Chondrocyte (in vitro differentiated cells): ENCODE data around the gene LARP4B. TPM values are rescaled to one million over a fixed set of nuclear protein-coding genes. Genes with fewer than 3 reads are reported as not detected.

Source experiments
- DNase-seq: peaks from one replicate; pipeline ENCODE4 v3.0.0; 2021; ENCODE audit warnings: mixed read lengths, low spot score
- H3K27ac Mint-ChIP-seq: one replicate; pipeline ENCODE4 v1.8.0; 2021; ENCODE audit warnings: mild to moderate bottlenecking, moderate library complexity, mixed read lengths; ENCODE audit not compliant: unreplicated experiment
- H3K27me3 Mint-ChIP-seq: 2 replicates; pipeline ENCODE4 v1.8.0; 2021; ENCODE audit warnings: low read depth, mixed read lengths
- H3K36me3 Mint-ChIP-seq: 2 replicates; pipeline ENCODE4 v1.8.0; 2021; ENCODE audit warnings: low read depth, mixed read lengths
- H3K4me1 Mint-ChIP-seq: 2 replicates; pipeline ENCODE4 v1.8.0; 2021; ENCODE audit warnings: low read depth, mild to moderate bottlenecking, mixed read lengths
- H3K4me3 Mint-ChIP-seq: one replicate; pipeline ENCODE4 v1.8.0; 2021; ENCODE audit warnings: mild to moderate bottlenecking, moderate library complexity, mixed read lengths; ENCODE audit not compliant: unreplicated experiment
- H3K9me3 Mint-ChIP-seq: 2 replicates; pipeline ENCODE4 v1.8.0; 2021; ENCODE audit warnings: low read depth, mixed read lengths
- CTCF ChIP-seq: fragments of 200-600 bp; sonication (generic); IDR thresholded peaks from 2 replicates; pipeline ENCODE4 v1.5.0; 2021; ENCODE audit warnings: antibody characterized with exemption, mild to moderate bottlenecking, moderate library complexity
- long read RNA-seq: library from polyadenylated mRNA; stranded (forward); transcript quantifications from one replicate; pipeline ENCODE4 v2.0.0, GENCODE V29; 2021
- total RNA-seq: library from RNA; stranded (reverse); gene quantifications from 3 replicates; pipeline ENCODE4 v1.2.1, GENCODE V29; 2021

The LARP4B gene
- total RNA-seq = 57.4 to 72.0 TPM (median 67.1 TPM) in 3 replicates
- long read RNA-seq, partial matches to known transcripts = 8 of 17 reads
- long read RNA-seq, other reads (novel, unspliced or antisense) = 9 of 17 reads

- Mint-ChIP-seq H3K36me3 (no peaks in the 10 kb centered on the region), H3K9me3 (no peaks in the 10 kb centered on the region), H3K4me1 (peaks cover 40% of the 10 kb centered on the region), H3K27ac (peak within 1 kb of the TSS; percentile 93), H3K27me3 (no peaks in the 10 kb centered on the region), H3K4me3 (peak within 1 kb of the TSS; percentile 96)
- TF ChIP-seq CTCF = no peak
- peak; percentile 98 for DNase-seq
Measured at GRCh38 chr10:931326-932318, at the start of gene LARP4B. LARP4B (minus strand) TSS chr10:931705; CDS start chr10:885721, 45,984 bp downstream.

DNA sequence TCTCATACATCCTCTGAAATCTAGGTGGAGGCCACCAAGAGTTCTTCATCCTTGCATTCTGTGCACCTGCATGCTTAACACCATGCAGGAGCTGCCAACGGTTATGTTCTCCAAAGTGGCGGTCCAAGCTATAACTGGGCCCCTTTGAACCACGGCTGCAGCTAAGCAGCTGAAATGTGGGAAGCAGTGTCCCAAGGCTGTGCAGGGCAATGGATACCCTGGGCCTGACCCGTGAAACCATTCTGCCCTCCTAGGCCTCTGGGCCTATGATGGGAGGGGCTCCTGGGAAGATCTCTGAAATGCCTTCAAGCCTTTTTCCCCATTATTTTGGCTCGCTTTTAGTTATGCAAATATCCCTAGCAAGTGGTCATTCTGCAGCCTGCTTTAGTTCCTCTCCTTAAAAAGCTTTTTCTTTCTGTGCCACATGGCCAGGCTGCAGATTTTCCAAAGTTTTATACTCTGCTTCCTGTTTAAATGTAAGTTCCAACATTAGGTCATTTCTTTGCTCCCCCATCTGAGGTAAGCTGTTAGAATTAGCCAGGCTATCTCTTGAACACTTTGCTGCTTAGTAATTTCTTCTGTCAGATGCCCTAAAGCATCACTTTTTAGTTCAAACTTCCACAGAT, 49.1 kb upstream of the LARP4B start:
- no peaks in the 10 kb centered on the region for H3K27me3 Mint-ChIP-seq
- no peak for TF ChIP-seq CTCF

GRCh38 chr10:978826-979421, 47.4 kb upstream of the LARP4B start:
- Mint-ChIP-seq H3K4me3 (no peak overlapping the region), H3K9me3 (peaks cover 23% of the 10 kb centered on the region), H3K27me3 (no peaks in the 10 kb centered on the region), H3K36me3 (peaks cover 17% of the 10 kb centered on the region), H3K27ac (no peak overlapping the region), H3K4me1 (no peaks in the 10 kb centered on the region)
- no peak for DNase-seq
- no peak for TF ChIP-seq CTCF

More for the DNA sequence above, 49.1 kb upstream of the LARP4B start:
- Mint-ChIP-seq H3K9me3 (peaks cover 23% of the 10 kb centered on the region), H3K4me1 (no peaks in the 10 kb centered on the region), H3K36me3 (peaks cover 17% of the 10 kb centered on the region), H3K27ac (no peak overlapping the region), H3K4me3 (no peak overlapping the region)
- DNase-seq = no peak

DNA sequence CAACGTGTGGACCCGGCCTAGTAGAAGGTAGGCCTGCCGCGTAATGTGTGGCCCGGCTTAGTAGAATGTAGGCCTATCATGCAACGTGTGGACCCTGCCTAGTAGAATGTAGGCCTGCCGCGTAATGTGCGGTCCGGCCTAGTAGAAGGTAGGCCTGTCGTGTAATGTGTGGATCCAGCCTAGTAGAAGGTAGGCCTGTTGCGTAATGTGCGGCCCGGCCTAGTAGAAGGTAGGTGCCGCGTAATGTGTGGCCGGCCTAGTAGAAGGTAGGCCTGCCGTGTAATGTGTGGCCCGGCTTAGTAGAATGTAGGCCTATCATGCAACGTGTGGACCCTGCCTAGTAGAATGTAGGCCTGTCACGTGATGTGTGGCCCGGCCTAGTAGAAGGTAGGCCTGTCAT, 44.8 kb upstream of the LARP4B start:
- Mint-ChIP-seq H3K27me3 (no peaks in the 10 kb centered on the region), H3K27ac (no peak overlapping the region), H3K4me1 (peaks cover 3% of the 10 kb centered on the region), H3K4me3 (no peak overlapping the region), H3K36me3 (peaks cover 17% of the 10 kb centered on the region), H3K9me3 (peaks cover 23% of the 10 kb centered on the region)
- no peak for TF ChIP-seq CTCF
- no peak for DNase-seq

- peaks cover 10% of the 10 kb centered on the region for H3K36me3 Mint-ChIP-seq
- DNase-seq = no peak
- peaks cover 16% of the 10 kb centered on the region for H3K9me3 Mint-ChIP-seq
- H3K4me1 Mint-ChIP-seq = peaks cover 17% of the 10 kb centered on the region
- no peak overlapping the region for H3K4me3 Mint-ChIP-seq
- no peak for TF ChIP-seq CTCF
- no peaks in the 10 kb centered on the region for H3K27me3 Mint-ChIP-seq
- H3K27ac Mint-ChIP-seq = no peak overlapping the region
Measured at GRCh38 chr10:974785-975074, 43.2 kb upstream of the LARP4B start.
